Large intestine (tissue), 3 donors: ENCODE measurements around the gene COX5A. TPM values are rescaled to one million over a fixed set of nuclear protein-coding genes. Genes with fewer than 3 reads are reported as not detected.

Experiments
- DNase-seq, 2 donors: peaks; one replicate each; pipeline versions ENCODE4 v3.0.0 to v3.0.0-alpha.2; 2013
- H3K27ac ChIP-seq: one replicate; pipeline ENCODE4 v1.5.1; 2013; ENCODE audit warnings: low read length
- H3K27me3 ChIP-seq: 2 replicates; pipeline ENCODE4 v1.6.1; 2013; ENCODE audit warnings: low read length; ENCODE audit not compliant: control insufficient read depth, insufficient read depth
- H3K36me3 ChIP-seq: 2 replicates; pipeline ENCODE4 v1.6.1; 2013; ENCODE audit warnings: low read length; ENCODE audit not compliant: control insufficient read depth, insufficient read depth
- H3K4me1 ChIP-seq: one replicate; pipeline ENCODE4 v1.6.1; 2013; ENCODE audit warnings: low read length; ENCODE audit not compliant: control insufficient read depth, insufficient read depth
- H3K4me3 ChIP-seq: one replicate; pipeline ENCODE4 v1.5.1; 2013; ENCODE audit warnings: low read length
- H3K9me3 ChIP-seq: one replicate; pipeline ENCODE4 v1.6.1; 2013; ENCODE audit warnings: mild to moderate bottlenecking, low read depth, low read length, moderate library complexity; ENCODE audit not compliant: control insufficient read depth
- WGBS: methylation state at CpG from one replicate; pipeline ENCODE4 v1.1.5; 2013; ENCODE audit warnings: low lambda C conversion rate; ENCODE audit not compliant: insufficient coverage; 5-methylcytosine and 5-hydroxymethylcytosine counted together
- polyA plus RNA-seq: library from polyadenylated mRNA; unstranded; fragments of 120-200 nt; gene quantifications from one replicate; pipeline ENCODE4 v1.2.1, GENCODE V29; 2013

The COX5A gene
- polyA plus RNA-seq, 1 donor: 238 TPM

DNA sequence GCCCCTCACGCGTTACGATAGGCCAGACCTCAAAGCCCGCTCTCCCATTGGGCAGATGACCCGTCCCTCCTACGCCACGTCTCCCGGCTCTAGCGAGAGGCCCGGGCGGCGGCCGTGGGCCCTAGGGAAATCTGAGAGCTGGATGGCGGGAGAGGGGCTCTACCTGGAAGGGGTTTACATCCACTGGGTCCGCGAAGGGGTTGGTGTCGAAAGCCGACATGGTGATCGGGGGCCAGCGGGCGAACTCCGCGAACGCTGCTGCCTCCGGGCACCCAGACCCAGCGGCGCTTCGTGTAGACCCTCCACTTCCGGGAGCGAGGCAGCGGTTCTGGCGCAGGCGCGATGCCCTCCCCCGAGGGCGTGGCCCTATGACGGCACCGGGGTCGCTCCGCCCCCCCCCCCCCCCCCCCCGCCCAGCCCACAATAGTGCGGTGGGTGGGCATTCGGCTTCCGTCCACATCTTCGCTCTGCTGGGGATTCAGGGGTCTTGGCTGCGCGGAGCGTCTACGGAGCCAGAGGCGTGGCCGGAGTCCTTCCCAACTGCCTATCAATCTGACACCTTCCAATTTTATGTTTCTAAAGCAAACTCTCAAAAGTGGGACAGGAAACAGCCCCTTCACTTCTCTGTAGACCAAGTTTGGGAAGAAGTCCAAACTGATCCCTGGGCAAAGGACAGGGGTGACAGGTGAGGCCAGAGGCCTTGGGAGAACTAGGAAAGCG lies 64.7 kb downstream of the COX5A start, which contains the start of gene SCAMP2:
TSS of gene SCAMP2 (minus strand) at position 330 of the 720 bp plus-strand sequence. CDS start at position 220, 110 bp downstream.
- H3K9me3 ChIP-seq: no peaks in the 10 kb centered on the region
- peak within 1 kb of the TSS; percentile 80 for H3K27ac ChIP-seq
- DNase-seq: peak; percentile 94 to 99
- H3K36me3 ChIP-seq: no peaks in the 10 kb centered on the region
- WGBS: no CpG with 5 or more reads among the region's 52 CpGs
- H3K27me3 ChIP-seq: no peaks in the 10 kb centered on the region
- peak within 1 kb of the TSS; percentile 73 for H3K4me3 ChIP-seq
- H3K4me1 ChIP-seq: peaks cover 31% of the 10 kb centered on the region

GRCh38 chr15:74872702-74873035 lies 65.2 kb downstream of the COX5A start:
- no peaks in the 10 kb centered on the region for H3K9me3 ChIP-seq
- DNase-seq: no peak
- no peaks in the 10 kb centered on the region for H3K27me3 ChIP-seq
- peaks cover 36% of the 10 kb centered on the region for H3K4me1 ChIP-seq
- WGBS: no CpG with 5 or more reads among the region's 11 CpGs
- peak overlapping the region; percentile 73 for H3K4me3 ChIP-seq
- H3K36me3 ChIP-seq: no peaks in the 10 kb centered on the region
- peak overlapping the region; percentile 80 for H3K27ac ChIP-seq

- peaks cover 52% of the 10 kb centered on the region for H3K4me1 ChIP-seq
- no peaks in the 10 kb centered on the region for H3K36me3 ChIP-seq
- DNase-seq: no peak
- no peaks in the 10 kb centered on the region for H3K9me3 ChIP-seq
- 13% methylated on average over 3 of the region's 6 CpGs for WGBS
- H3K27ac ChIP-seq: peak overlapping the region; percentile 39
- H3K4me3 ChIP-seq: no peak overlapping the region
- H3K27me3 ChIP-seq: no peaks in the 10 kb centered on the region
Measured at GRCh38 chr15:74870436-74871215, 67.2 kb downstream of the COX5A start.

Other genes starting within 250 kb of the COX5A start
- 31.1 TPM for gene EDC3, start 242.0 kb downstream of the COX5A start, polyA plus RNA-seq
- 0.54 TPM for gene CYP1A1, start 212.5 kb downstream of the COX5A start, polyA plus RNA-seq
- gene CYP1A2, start 189.2 kb downstream of the COX5A start, polyA plus RNA-seq: not detected
- 62.4 TPM for gene CSK, start 156.0 kb downstream of the COX5A start, polyA plus RNA-seq
- not detected for gene LMAN1L, start 125.2 kb downstream of the COX5A start, polyA plus RNA-seq
- gene CPLX3, start 111.4 kb downstream of the COX5A start, polyA plus RNA-seq: not detected
- gene ULK3, start 94.9 kb downstream of the COX5A start, polyA plus RNA-seq: 83.8 TPM
- 104 TPM for gene SCAMP2, start 64.7 kb downstream of the COX5A start, polyA plus RNA-seq
- 51.0 TPM for gene MPI, start 48.0 kb downstream of the COX5A start, polyA plus RNA-seq
- 44.7 TPM for gene FAM219B, start 31.2 kb downstream of the COX5A start, polyA plus RNA-seq
- gene RPP25, start 18.7 kb upstream of the COX5A start, polyA plus RNA-seq: 6.2 TPM
- 31.6 TPM for gene SCAMP5, start 57.5 kb upstream of the COX5A start, polyA plus RNA-seq
- gene PPCDC, start 85.5 kb upstream of the COX5A start, polyA plus RNA-seq: 10.5 TPM